ENCODE measurements around the gene WEE1. TPM values are rescaled to one million over a fixed set of nuclear protein-coding genes. Genes with fewer than 3 reads are reported as not detected.
A peak's percentile ranks its signal among the peaks of the same experiment; 100 is the strongest.

WEE1 gene
- total and polyA plus RNA-seq, 2 experiments from 2014 or later, result 50.7 to 149 TPM

DNA sequence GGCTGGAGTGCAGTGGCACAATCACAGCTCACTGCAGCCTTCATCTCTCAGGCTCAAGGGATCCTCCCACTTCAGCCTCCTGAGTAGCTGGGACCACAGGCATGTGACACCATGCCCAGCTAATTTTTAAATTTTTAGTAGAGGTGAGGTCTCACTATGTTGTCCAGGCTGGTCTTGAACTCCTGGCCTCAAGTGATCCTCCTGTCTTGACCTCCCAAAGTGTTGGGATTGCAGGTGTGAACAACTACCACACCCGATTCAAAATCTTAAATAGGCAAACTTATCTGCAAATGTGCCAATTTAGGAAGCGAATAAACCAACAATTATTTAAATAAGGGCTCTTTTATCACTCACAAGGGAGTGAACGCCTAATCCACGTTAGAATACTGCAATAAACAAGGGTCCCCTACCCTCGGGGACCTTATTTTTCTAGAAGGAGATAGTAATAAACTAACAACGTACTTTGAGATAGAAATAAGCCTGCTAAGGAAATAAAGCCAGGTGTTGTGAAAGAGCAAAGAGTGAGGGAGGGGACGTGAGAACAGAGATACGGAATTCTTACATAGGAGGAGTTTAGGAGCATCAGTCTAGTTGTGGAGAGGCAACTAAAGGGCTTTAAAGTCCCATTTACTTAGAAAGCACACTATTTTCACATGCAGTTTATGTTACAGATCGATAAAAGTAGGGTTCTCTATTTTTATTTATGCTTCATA, 3.0 kb upstream of the WEE1 start:
- H3K27ac Mint-ChIP-seq, result no peak overlapping the region
- H3K36me3 Mint-ChIP-seq (ENCODE audit: low read depth), result peaks cover 10% of the 10 kb centered on the region
- peaks cover 21% of the 10 kb centered on the region for H3K27me3 Mint-ChIP-seq (ENCODE audit: insufficient read depth, low read depth, poor library complexity)
- TF ChIP-seq CREB1 (CRISPR knock-in tag; IDR thresholded peaks at IDR 0.05; ENCODE audit: low read depth) (no peak), JUNB (IDR thresholded peaks at IDR 0.05; ENCODE audit: unreplicated experiment) (no peak), EZH2 (IDR thresholded peaks at IDR 0.05; ENCODE audit: low read depth, unreplicated experiment) (no peak), POLR2AphosphoS5 (IDR thresholded peaks at IDR 0.05; ENCODE audit: low read depth) (no peak)
- TF ChIP-seq, protein P1, sequence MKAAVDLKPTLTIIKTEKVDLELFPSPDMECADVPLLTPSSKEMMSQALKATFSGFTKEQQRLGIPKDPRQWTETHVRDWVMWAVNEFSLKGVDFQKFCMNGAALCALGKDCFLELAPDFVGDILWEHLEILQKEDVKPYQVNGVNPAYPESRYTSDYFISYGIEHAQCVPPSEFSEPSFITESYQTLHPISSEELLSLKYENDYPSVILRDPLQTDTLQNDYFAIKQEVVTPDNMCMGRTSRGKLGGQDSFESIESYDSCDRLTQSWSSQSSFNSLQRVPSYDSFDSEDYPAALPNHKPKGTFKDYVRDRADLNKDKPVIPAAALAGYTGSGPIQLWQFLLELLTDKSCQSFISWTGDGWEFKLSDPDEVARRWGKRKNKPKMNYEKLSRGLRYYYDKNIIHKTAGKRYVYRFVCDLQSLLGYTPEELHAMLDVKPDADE (IDR thresholded peaks at IDR 0.05), result no peak
- Histone ChIP-seq H3K9me2 (ENCODE audit: insufficient read depth) (no peaks in the 10 kb centered on the region), H3K4me3 (no peak overlapping the region), H3K27me3 (ENCODE audit: insufficient read depth) (no peaks in the 10 kb centered on the region), H2AFZ (no peak overlapping the region), H4K20me1 (replicated peaks; ENCODE audit: insufficient read depth) (no peaks in the 10 kb centered on the region), H3K27ac (ENCODE audit: low read depth) (peak overlapping the region; percentile 97; the same call in 1 of the 2 replicates), H3F3A (replicated peaks; ENCODE audit: low read depth) (no peaks in the 10 kb centered on the region), H3K4me1 (ENCODE audit: insufficient read depth) (peaks cover 35% of the 10 kb centered on the region), H3K4me2 (no peak overlapping the region), H3K36me3 (ENCODE audit: insufficient read depth) (no peaks in the 10 kb centered on the region), H3K79me2 (replicated peaks; ENCODE audit: insufficient read depth) (peaks cover 14% of the 10 kb centered on the region)
- H3K9me3 Mint-ChIP-seq, result no peaks in the 10 kb centered on the region
- DNase-seq (ENCODE audit: low spot score) (no peak), ATAC-seq (no peak)
- H3K4me1 Mint-ChIP-seq, result peaks cover 44% of the 10 kb centered on the region
- H3K4me3 Mint-ChIP-seq, result no peak overlapping the region

DNA sequence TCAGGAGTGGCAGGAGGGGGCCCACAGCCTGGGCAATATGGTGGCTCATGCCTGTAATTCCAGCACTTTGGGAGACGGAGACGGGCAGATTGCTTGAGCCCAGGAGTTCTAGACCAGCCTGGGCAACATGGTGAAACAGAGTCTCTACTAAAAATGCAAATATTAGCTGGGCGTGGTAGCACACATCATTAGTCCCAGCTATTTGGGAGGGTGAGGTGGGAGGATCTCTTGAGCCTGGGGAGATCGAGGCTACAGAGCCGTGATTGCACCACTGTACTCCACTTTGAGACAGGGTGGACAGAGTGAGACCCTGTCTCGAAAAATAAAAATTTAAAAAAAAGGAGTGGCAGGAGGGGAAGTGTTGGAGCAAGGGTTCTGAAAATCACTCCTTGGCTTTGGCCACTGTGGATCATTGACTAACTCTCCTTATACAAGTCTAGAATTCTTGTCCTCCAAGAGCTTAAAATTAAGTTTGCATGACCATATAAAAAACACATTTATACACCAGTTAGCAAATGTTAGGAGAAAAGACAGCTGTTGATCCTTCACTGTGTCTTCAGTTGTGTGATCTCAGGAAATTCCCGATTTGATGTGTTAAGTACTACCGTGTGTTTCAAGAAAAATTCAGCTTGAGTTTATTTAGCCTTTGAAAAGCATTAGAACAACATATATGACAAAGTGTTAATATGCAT, 2.3 kb upstream of the WEE1 start:
- no peaks in the 10 kb centered on the region for H3K9me3 Mint-ChIP-seq
- H3K4me3 ChIP-seq, result no peak overlapping the region
- H3K4me2 ChIP-seq, result peak overlapping the region; percentile 72; the same call in 1 of the 2 replicates
- peak overlapping the region; percentile 86; the same call in 2 of the 3 replicates for H3K4me3 Mint-ChIP-seq
- no peaks in the 10 kb centered on the region for H3F3A ChIP-seq (replicated peaks; ENCODE audit: low read depth)
- H3K4me1 ChIP-seq (ENCODE audit: insufficient read depth), result peaks cover 33% of the 10 kb centered on the region
- H3K27ac ChIP-seq (ENCODE audit: low read depth), result no peak overlapping the region
- no peak for DNase-seq (ENCODE audit: low spot score)
- H3K9me2 ChIP-seq (ENCODE audit: insufficient read depth), result no peaks in the 10 kb centered on the region
- H3K27ac Mint-ChIP-seq, result no peak overlapping the region; the same call in 1 of the 2 replicates
- peaks cover 18% of the 10 kb centered on the region for H3K36me3 Mint-ChIP-seq (ENCODE audit: low read depth)
- peaks cover 22% of the 10 kb centered on the region for H3K79me2 ChIP-seq (replicated peaks; ENCODE audit: insufficient read depth)
- H3K36me3 ChIP-seq (ENCODE audit: insufficient read depth), result peaks cover under 1% of the 10 kb centered on the region; the same call in 1 of the 2 replicates
- H3K4me1 Mint-ChIP-seq, result peaks cover 41% of the 10 kb centered on the region
- H2AFZ ChIP-seq, result no peak overlapping the region
- no peaks in the 10 kb centered on the region for H3K27me3 ChIP-seq (ENCODE audit: insufficient read depth)
- ATAC-seq, result no peak
- H4K20me1 ChIP-seq (replicated peaks; ENCODE audit: insufficient read depth), result no peaks in the 10 kb centered on the region
- peaks cover 25% of the 10 kb centered on the region for H3K27me3 Mint-ChIP-seq (ENCODE audit: insufficient read depth, low read depth, poor library complexity)
- TF ChIP-seq ZNF114 (CRISPR knock-in tag; IDR thresholded peaks at IDR 0.05) (no peak), NANOG (IDR thresholded peaks at IDR 0.05; ENCODE audit: borderline replicate concordance) (no peak), POLR2AphosphoS5 (IDR thresholded peaks at IDR 0.05; ENCODE audit: low read depth) (no peak), STAT1 (IDR thresholded peaks at IDR 0.05; ENCODE audit: unreplicated experiment) (no peak), CREB1 (CRISPR knock-in tag; IDR thresholded peaks at IDR 0.05; ENCODE audit: low read depth) (no peak)
- TF ChIP-seq, protein P2, sequence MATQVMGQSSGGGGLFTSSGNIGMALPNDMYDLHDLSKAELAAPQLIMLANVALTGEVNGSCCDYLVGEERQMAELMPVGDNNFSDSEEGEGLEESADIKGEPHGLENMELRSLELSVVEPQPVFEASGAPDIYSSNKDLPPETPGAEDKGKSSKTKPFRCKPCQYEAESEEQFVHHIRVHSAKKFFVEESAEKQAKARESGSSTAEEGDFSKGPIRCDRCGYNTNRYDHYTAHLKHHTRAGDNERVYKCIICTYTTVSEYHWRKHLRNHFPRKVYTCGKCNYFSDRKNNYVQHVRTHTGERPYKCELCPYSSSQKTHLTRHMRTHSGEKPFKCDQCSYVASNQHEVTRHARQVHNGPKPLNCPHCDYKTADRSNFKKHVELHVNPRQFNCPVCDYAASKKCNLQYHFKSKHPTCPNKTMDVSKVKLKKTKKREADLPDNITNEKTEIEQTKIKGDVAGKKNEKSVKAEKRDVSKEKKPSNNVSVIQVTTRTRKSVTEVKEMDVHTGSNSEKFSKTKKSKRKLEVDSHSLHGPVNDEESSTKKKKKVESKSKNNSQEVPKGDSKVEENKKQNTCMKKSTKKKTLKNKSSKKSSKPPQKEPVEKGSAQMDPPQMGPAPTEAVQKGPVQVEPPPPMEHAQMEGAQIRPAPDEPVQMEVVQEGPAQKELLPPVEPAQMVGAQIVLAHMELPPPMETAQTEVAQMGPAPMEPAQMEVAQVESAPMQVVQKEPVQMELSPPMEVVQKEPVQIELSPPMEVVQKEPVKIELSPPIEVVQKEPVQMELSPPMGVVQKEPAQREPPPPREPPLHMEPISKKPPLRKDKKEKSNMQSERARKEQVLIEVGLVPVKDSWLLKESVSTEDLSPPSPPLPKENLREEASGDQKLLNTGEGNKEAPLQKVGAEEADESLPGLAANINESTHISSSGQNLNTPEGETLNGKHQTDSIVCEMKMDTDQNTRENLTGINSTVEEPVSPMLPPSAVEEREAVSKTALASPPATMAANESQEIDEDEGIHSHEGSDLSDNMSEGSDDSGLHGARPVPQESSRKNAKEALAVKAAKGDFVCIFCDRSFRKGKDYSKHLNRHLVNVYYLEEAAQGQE (IDR thresholded peaks at IDR 0.05; ENCODE audit: unreplicated experiment), result no peak
